Measurements from ENCODE around the gene AJM1.

GRCh38 chr9:136857581-136858412 lies 15.5 kb downstream of the AJM1 start:
- TF ChIP-seq POLR2A (IDR thresholded peaks at IDR 0.05): no peak
- no peak for TF ChIP-seq CTCF (IDR thresholded peaks at IDR 0.05)

Data from prostate gland (tissue), 2 donors.